Measurements from ENCODE around the gene TTLL5. TPM values are rescaled to one million over a fixed set of nuclear protein-coding genes. Genes with fewer than 3 reads are reported as not detected.

Gene TTLL5
- total RNA-seq, 1 donor from 2014 or later = 20.4 TPM

DNA sequence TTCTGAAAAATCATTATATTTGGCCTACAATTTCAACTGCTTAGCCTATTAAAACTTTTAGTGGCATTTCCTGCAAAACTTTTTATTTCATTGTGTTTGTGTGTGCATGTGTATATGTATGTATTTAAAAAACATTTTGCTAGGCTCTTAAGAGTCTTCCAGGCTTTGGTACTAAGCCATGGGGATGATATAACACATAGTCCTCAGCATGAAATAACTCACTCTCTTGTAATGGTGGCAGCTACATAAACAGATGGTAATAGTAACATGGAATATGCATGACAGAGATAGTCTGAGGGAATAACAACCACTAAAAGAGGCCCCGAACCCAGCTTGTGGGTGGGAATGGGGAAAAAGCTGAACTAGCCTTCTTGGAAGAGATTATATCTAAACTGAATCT is 141.4 kb downstream of the TTLL5 start:
- DNase-seq (ENCODE audit: low read depth in 2 of 2) = no peak

- DNase-seq (ENCODE audit: low read depth in 2 of 2) = no peak
Observed at GRCh38 chr14:75803765-75804164, 142.7 kb downstream of the TTLL5 start.

DNA sequence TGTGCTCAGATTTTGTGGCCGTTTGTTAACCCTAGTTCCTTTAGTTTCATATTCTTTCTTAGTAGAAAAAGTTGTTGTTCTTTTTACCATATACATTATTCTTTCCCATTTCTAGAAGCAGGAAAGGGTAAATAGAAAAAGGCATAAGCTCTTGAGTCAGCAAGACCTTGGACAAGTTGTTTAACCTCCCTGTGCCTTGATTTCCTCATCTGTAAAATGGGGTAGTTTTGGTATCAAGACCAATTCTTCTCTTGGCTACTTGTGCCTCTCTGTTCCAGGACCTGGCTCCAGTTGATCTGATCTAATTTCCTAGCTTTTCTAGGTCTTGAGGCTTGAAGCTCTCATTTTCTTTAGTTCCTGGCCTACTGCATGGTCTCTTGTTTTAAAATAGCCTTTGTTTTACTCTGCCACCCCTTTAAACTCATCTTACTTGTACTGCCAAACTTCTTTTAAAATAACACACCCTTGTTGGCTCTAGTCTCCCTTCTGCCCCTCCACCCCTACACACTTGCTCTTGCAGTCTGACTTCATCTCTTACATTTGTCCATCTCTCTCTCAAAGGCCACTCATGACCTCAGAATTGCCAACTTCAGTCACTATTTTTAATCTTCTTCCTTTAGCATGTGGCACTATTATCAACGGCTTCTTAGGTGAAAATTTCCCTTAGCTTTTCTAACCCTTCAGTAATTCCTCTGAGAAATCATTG is 143.7 kb downstream of the TTLL5 start:
- no peak for DNase-seq (ENCODE audit: low read depth in 2 of 2)

- DNase-seq (ENCODE audit: low read depth in 2 of 2) = no peak
Observed at GRCh38 chr14:75805646-75806045, 144.6 kb downstream of the TTLL5 start.

- peak in 1 of 2 donors; percentile 55 for DNase-seq (ENCODE audit: low read depth in 2 of 2)
Observed at GRCh38 chr14:75806352-75806832, 145.3 kb downstream of the TTLL5 start.

DNA sequence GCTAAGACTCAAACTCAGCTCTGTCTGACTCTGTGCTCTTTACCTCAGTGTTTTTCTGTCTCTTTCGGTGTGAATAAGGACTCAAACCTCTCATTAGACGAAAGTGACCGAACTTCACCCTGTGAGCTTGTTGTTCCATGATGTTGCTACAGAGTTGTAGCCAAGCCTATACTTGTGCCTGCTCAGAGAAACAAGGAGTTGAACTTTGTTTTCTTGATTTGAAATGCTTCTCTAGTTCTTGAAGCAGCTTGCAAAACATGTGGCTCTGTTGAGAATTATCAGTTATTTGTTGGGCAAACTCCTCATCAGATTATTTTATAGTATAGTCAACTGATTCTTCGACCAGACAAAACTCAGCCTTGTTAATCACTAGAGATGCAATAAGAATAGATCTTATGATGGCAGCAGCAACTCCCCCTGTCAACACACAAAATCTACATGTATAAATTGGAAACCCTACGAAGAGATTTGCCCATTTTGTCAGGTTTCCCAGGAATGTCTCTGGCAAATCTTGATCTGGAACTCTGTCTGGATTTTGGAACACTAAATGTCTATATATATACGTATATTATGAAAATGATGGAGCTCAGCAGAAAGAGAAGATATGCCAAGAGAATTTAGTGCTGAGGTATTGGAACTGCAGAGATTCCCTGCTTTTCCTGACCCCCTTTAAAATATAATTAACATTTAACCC is 146.8 kb downstream of the TTLL5 start:
- no peak for DNase-seq (ENCODE audit: low read depth in 2 of 2)

- DNase-seq (ENCODE audit: low read depth in 2 of 2) = no peak
Observed at GRCh38 chr14:75811136-75811829, 150.2 kb downstream of the TTLL5 start.

DNA sequence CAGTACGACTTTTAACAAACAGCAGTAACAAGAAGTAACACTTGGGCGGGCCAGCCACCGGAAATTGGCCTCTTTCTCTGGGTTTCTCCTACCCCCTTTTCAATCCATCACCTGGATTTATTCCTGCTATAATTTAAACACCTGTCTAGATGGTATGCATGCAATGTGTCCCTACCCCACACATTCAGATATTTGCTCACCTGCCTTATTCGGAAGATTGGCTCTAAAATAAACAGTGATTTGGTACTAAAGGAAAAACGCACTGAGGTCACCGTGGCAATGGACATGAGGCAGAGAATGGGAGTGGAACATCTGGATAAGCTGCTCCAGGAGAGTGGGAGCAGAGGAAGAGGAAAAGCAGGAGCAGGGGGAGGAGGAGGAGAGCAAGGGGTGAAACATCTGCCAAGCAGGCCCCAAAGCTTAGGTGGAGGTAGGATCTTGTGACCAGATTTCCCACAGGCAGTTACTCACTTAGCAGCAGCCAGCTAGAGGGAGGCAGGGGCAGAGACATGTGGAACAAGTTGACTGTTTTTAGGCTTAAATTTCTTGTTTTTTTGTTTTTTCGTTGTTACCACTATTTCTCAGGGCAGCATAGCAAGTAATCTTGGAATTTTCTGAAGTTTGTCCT is 150.9 kb downstream of the TTLL5 start:
- DNase-seq (ENCODE audit: low read depth in 2 of 2) = peak in 1 of 2 donors; percentile 8

- DNase-seq (ENCODE audit: low read depth in 2 of 2) = no peak
Observed at GRCh38 chr14:75812622-75813021, 151.6 kb downstream of the TTLL5 start.

DNA sequence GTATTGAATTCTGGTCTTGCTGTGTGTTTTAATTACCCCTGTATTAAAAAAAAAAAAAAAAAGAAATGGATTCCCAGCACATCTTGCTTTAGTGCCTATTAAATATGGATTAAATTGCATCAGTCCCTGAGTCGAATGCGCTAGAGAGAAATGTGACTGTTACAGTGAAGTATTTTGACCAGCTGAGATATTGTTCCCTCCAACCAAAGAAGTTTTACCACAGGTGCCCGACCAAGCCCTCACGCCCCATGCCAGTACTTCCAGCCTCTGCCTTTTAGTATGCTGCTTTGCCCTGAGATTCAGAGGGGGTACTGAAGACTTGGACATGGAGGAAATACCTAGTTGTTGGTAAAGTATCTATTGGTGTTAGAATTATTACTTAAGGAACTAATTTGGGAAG is 159.7 kb downstream of the TTLL5 start:
- no peak for DNase-seq (ENCODE audit: low read depth in 2 of 2)

DNA sequence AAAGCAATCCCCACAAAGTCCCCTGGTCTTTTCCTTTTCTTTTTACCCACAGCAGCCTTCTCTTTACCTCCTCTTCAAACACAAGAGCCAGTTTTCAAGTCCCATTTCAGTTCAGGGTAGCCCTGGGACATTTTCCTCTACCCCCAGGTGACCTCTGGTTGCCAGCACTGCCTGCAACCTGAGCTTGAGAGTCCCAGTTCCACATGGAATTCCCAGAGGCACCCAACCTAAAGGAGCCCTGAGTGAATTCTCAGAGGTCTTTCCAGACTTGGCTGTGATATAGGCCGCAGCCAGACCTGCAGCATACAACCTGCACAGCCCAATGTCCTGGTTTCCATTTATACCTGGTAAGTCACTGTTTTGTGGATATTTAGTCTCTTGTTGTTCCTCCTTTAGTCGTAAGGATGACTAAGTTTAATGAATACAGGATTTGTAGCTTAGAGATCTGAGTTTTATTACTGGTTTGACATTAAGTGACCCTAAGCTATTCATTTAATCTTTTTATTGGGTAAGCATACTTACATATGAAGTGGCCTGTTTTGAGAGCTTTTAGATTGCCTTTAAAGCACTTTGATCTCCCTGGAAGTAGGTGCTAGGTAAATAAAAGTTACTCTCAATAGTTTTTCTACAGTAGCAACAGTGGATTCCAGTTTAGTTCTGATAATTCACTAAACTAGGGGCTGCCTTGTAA is 160.9 kb downstream of the TTLL5 start:
- DNase-seq (ENCODE audit: low read depth in 2 of 2) = no peak

GRCh38 chr14:75822522-75823141 is 161.6 kb downstream of the TTLL5 start:
- peak in 1 of 2 donors; percentile 49 for DNase-seq (ENCODE audit: low read depth in 2 of 2)

DNA sequence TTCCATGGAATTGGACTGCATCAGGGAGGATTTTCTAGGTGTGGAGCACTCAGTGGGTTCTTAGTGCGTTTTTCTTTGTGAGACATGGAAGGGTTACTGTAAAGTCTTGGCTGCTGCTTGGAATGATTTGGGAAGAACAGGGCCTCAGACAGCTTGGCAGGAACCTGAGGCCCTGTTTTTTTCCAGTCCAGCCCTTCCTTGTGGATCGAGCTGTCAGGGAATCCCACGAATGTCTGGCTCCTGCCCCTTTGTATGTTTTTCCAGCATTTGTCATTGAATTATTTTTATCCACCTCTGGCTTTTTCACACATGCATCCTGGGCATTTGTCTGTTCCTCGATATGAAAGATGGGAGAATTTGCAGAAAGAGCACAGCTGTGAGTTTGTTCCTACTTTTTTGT is 162.3 kb downstream of the TTLL5 start:
- peak in 1 of 2 donors; percentile 59 for DNase-seq (ENCODE audit: low read depth in 2 of 2)

- peak in 1 of 2 donors; percentile 7 for DNase-seq (ENCODE audit: low read depth in 2 of 2)
Observed at GRCh38 chr14:75824318-75824717, 163.3 kb downstream of the TTLL5 start.

DNA sequence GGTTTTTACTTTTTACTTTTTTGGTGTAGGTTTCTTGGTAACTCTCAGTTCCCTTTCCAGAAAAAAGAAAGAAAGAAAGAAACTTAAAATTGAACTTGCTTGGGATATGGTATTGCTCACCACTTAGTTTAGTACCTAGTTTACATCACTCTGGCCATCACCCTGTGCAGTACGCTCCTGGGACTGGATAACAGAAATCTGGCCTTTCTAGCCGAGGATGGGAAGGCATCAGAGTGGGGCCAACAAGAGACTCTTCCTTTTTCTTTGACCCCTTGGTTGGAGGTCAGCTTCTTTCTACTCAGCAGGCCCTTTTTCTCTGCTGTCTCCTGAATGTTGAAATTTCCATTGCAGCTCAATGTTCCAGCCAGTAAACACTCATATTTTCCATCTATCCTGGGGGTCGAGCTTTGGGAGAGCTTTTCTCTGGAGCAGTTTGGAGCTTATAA is 164.1 kb downstream of the TTLL5 start:
- DNase-seq (ENCODE audit: low read depth in 2 of 2) = peak; percentile 14 to 84

DNA sequence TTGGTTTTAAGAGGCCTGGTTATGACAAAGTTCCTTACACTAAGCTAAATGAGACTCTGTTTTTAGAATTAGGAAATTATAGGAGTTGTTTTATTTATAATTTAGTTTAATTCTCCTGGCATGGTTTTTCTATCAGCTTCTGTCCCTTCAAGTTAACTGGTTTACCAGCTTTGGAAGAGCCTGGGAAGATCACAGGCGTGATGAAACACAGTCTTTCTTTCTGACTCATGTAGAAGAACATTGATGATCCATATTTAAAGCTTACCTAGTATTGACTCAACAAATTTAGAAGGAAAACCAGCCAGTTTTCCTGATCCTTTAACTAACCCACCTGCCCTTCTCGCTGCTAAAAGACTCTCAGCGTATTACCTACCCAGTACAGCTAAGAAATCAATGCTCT is 165.6 kb downstream of the TTLL5 start:
- DNase-seq (ENCODE audit: low read depth in 2 of 2) = no peak

DNA sequence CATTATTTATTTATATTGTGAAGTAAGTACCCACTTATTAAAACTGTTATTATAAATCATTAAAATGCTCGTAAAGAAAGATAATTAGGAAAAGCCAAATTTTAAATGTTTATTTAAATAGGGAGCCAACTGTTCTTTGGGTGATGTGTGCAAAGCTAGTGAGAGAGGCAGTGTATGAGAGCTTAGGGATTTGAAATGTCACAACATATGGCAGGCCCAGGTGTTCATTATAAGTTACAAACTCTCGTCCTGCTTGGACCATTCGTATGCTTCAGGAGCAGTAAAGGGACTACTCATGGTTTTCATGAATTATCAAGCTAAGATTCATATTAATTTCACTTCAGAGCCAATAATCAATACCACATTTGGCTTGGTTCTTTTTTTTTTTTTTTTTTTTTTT is 166.3 kb downstream of the TTLL5 start:
- no peak for DNase-seq (ENCODE audit: low read depth in 2 of 2)

DNA sequence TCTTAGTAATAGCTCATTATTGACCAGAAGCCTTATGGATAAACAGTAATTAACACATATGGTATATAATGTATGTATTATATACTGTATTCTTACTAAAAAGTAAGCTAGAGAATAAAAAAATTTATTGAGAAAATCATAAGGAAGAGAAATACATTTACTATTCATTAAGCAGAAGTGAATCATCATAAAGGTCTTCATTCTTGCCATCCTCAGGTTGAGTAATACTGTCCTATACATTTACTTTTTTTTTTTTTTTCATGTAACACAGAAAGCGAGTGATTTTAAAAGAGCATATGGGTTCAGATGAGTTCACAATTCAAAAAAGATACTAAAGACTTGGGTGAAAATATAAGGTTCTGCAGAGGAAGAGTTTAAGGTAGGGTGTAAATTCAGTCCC is 168.3 kb downstream of the TTLL5 start:
- DNase-seq (ENCODE audit: low read depth in 2 of 2) = no peak

GRCh38 chr14:75831455-75831854 is 170.4 kb downstream of the TTLL5 start:
- DNase-seq (ENCODE audit: low read depth in 2 of 2) = peak in 1 of 2 donors; percentile 71

- no peak for DNase-seq (ENCODE audit: low read depth in 2 of 2)
Observed at GRCh38 chr14:75831952-75832351, 170.9 kb downstream of the TTLL5 start.
